A204.1 (cell line): ENCODE measurements around the gene FGF16.
"Not testable (repeated sequence)": the region's sequence is repeated elsewhere in the genome, so short reads cannot be mapped to it uniquely, and the experiment has no call there.

Experiments
- FAIRE-seq: peaks from 2 replicates; lab custom pipeline; 2012; peaks lifted over from hg19 to GRCh38; lab: Jason Lieb, UNC

The FGF16 gene

DNA sequence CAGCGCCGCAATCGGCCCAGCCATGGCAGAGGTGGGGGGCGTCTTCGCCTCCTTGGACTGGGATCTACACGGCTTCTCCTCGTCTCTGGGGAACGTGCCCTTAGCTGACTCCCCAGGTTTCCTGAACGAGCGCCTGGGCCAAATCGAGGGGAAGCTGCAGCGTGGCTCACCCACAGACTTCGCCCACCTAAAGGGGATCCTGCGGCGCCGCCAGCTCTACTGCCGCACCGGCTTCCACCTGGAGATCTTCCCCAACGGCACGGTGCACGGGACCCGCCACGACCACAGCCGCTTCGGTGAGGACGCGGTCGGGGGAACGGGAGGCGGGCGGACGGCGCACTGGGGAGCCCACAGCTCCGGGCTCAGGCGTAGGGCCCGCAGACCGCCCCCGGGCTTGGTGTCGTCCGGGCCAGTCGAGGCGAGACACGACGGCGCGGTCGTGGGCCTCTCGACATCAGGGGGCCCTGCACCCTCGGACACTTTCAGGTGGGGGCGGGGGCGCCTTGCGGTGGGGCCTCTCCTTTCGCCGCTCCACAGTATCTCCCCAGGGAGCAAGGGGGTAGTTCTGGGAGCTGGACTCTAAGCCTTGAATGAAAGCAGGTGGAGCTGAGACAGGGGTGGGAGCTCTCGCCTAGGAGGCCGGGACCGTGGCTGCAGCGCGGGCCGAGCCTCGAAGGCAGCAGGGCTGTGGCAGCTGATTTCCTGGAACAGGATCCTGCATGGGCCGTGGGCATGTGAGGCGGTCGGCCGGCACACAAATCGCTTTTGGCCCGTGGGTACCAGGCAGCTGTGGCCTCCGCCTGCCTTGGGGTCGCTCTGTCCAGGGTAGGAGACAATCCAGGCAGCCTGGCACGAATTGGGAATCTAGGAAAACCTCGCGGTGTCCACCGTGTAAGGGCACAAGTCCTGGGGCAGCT is 722 bp downstream of the FGF16 start:
- FAIRE-seq, result no peak

GRCh38 chrX:77450415-77450814 is 3.2 kb downstream of the FGF16 start:
- FAIRE-seq, result no peak

GRCh38 chrX:77450996-77451395 is 3.8 kb downstream of the FGF16 start:
- no peak for FAIRE-seq

- no peak for FAIRE-seq
Observed at GRCh38 chrX:77453190-77453589, 6.0 kb downstream of the FGF16 start.

GRCh38 chrX:77455437-77455836 is 8.2 kb downstream of the FGF16 start:
- FAIRE-seq, result no peak

DNA sequence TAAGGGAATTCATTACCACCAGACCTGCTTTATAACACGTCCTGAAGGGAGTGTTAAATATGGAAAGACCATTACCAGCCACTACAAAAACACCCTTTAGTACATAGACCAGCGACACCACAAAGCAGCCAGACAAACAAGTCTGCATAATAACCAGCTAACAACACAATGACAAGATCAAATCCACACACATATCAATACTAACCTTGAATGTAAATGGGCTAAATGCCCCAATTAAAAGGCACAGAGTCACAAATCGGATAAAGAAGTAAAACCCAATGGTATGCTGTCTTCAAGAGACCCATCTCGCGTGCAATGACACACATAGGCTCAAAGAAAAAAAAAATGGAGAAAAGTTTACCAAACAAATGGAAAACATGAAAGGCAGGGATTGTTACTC is 36.9 kb downstream of the FGF16 start:
- no peak for FAIRE-seq

GRCh38 chrX:77493677-77494553 is 46.7 kb downstream of the FGF16 start:
- FAIRE-seq, result no peak

- not testable (repeated sequence) for FAIRE-seq
Observed at GRCh38 chrX:77500164-77500563, 53.0 kb downstream of the FGF16 start.

DNA sequence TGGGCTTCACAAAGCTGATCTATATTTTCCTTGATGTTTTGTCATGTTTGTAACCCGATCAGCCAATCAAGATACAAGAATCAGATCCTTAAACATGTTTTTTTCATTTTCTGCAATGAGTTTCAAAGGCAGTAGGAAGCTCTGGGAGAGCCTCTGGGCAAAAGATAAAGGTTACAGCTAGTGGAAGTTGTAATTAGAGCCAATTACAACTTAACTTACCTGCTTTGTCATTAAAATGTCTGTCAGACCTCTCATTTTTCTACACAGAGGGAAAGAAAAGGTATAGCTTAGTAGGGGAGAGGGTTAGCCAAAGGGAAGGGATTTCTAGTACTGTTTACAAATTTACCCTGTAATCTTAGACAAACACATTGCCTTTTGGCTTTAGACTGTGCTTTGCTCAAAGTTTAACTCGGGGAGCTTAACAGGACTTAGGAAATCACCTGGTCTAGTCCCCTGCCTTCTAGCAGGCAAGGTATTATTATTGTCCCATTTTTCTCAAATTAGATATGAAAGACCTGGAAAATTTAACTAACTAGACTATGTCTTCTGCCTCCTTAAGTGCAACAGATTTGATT is 55.8 kb downstream of the FGF16 start:
- no peak for FAIRE-seq

DNA sequence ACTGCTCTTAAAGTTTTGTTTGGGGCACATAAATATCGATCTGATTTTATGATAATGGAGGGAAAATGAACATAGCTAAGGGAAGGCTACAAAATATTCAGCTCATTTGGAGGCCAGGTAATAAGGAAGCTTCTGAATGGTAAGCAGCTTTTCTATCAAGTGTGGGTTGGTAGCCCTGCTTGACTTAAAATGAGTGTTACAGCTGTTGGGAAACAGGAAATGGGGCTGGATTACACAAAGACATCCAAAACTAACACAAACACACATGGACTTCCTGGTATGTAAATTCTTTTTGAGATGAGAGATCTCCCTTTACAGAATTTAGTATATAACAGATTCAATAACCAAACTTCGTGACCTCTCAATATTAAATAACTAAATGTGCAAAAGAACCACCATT is 58.0 kb downstream of the FGF16 start:
- FAIRE-seq, result no peak
